GM12864 (cell line): ENCODE measurements around the gene PLEKHH2.
"Not testable (repeated sequence)": the region's sequence is repeated elsewhere in the genome, so short reads cannot be mapped to it uniquely, and the experiment has no call there.

Source experiments
- DNase-seq: peaks from one replicate; pipeline ENCODE4 v3.0.0-alpha.2; 2011; ENCODE audit warnings: low read depth
- H3K4me3 ChIP-seq: 2 replicates; pipeline ENCODE4 v1.5.1; 2011; ENCODE audit warnings: mild to moderate bottlenecking, low read depth, low read length, control low read depth
- TF ChIP-seq, protein P1 (sequence below): IDR thresholded peaks from 2 replicates; pipeline ENCODE4 v1.5.1; 2011; ENCODE audit warnings: low read depth, mild to moderate bottlenecking, moderate library complexity, low read length, control low read depth, inconsistent platforms; ENCODE audit errors: missing control alignments

Gene PLEKHH2

GRCh38 chr2:43637030-43637803 lies at the start of gene PLEKHH2:
Gene PLEKHH2, plus strand, starts transcription at chr2:43637260. Its CDS starts 7,414 bp downstream, at chr2:43644674.
- TF ChIP-seq, protein P1, sequence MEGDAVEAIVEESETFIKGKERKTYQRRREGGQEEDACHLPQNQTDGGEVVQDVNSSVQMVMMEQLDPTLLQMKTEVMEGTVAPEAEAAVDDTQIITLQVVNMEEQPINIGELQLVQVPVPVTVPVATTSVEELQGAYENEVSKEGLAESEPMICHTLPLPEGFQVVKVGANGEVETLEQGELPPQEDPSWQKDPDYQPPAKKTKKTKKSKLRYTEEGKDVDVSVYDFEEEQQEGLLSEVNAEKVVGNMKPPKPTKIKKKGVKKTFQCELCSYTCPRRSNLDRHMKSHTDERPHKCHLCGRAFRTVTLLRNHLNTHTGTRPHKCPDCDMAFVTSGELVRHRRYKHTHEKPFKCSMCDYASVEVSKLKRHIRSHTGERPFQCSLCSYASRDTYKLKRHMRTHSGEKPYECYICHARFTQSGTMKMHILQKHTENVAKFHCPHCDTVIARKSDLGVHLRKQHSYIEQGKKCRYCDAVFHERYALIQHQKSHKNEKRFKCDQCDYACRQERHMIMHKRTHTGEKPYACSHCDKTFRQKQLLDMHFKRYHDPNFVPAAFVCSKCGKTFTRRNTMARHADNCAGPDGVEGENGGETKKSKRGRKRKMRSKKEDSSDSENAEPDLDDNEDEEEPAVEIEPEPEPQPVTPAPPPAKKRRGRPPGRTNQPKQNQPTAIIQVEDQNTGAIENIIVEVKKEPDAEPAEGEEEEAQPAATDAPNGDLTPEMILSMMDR, result no peak
- peak within 1 kb of the TSS; percentile 42 for H3K4me3 ChIP-seq

GRCh38 chr2:43592443-43592842 lies 44.6 kb upstream of the PLEKHH2 start:
- TF ChIP-seq, protein P1, result no peak
- DNase-seq, result no peak
- no peak overlapping the region for H3K4me3 ChIP-seq

More at GRCh38 chr2:43637030-43637803, at the start of gene PLEKHH2:
- DNase-seq, result peak; percentile 18

- DNase-seq, result no peak
- H3K4me3 ChIP-seq, result no peak overlapping the region
- TF ChIP-seq, protein P1, result no peak
Measured at GRCh38 chr2:43593254-43593653, 43.8 kb upstream of the PLEKHH2 start.

GRCh38 chr2:43594875-43595274 lies 42.2 kb upstream of the PLEKHH2 start:
- DNase-seq, result no peak
- H3K4me3 ChIP-seq, result peak overlapping the region; percentile 86

GRCh38 chr2:43595603-43596412 lies 41.3 kb upstream of the PLEKHH2 start, which contains the start of gene THADA:
Gene THADA, minus strand, starts transcription at chr2:43596038. Its CDS starts 3,646 bp downstream, at chr2:43592392.
- H3K4me3 ChIP-seq, result peak within 1 kb of the TSS; percentile 86
- DNase-seq, result peak; percentile 99
- TF ChIP-seq, protein P1, result no peak

More at GRCh38 chr2:43594875-43595274, 42.2 kb upstream of the PLEKHH2 start:
- TF ChIP-seq, protein P1, result no peak

DNA sequence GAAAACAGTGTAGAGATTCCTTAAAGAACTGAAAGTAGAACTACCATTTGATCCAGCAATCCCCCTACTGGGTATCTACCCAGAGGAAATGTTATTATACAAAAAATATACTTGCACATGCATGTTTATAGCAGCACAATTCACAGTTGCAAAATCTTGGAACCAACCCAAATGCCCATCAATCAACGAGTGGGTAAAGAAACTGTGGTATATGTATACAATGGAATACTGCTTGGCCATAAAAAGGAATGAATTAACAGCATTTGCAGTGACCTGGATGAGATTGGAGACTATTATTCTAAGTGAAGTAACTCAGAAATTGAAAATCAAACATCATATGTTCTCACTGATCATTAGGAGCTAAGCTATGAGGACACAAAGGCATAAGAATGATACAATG lies 36.5 kb upstream of the PLEKHH2 start:
- not testable (repeated sequence) for DNase-seq, H3K4me3 ChIP-seq

DNA sequence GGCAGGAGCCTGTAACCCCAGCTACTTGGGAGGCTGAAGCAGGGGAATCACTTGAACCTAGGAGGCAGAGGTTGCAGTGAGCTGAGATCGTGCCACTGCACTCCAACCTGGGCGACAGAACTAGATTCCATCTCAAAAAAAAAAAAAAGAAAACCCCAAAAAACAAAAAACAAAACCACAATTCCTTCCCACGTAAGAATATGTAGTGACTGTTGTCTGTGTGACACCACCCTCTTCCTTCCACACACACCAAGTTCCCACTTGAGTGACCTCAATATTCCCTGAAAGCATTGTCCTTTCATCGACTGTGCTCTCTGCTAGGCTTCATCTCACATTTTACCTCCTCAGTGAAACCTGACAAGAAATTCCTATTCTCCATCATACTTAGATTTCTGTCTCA lies 32.4 kb upstream of the PLEKHH2 start:
- DNase-seq, result no peak
- H3K4me3 ChIP-seq, result no peak overlapping the region
- TF ChIP-seq, protein P1, result no peak
